OCI-LY3 (cell line): ENCODE measurements around the gene RGS21.

Experiments used
- EZH2phosphoT487 ChIP-seq: fragments of 200-600 bp; shearing (Covaris generic); IDR thresholded peaks from 2 replicates; pipeline ENCODE4 v1.6.1; 2018; ENCODE audit warnings: antibody characterized with exemption, mixed run types, low read depth
- TF ChIP-seq, protein P1 (sequence below): fragments of 200-600, 300-600 bp; sonication (generic); IDR thresholded peaks from 2 replicates; pipeline ENCODE4 v1.5.1; 2014; ENCODE audit warnings: antibody characterized with exemption, low read length, low read depth

DNA sequence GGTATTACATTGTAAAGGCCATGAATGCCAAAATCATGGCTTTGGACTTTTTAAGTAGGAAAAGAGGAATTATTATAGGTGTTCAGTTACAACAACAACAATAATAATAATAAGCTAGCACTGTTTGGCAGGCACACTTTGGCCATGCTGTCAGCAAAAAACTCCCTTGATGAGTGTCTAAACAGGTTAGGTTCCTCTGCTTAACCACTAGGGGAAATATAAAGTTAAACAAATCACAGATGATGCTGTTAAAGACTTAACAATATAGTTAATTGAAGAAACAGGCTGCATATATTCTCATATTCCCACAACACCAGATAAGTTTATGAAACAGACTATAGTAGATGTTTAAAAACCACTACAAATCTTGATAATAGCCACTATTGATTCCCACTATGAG is 46.4 kb downstream of the RGS21 start:
- TF ChIP-seq, protein P1, sequence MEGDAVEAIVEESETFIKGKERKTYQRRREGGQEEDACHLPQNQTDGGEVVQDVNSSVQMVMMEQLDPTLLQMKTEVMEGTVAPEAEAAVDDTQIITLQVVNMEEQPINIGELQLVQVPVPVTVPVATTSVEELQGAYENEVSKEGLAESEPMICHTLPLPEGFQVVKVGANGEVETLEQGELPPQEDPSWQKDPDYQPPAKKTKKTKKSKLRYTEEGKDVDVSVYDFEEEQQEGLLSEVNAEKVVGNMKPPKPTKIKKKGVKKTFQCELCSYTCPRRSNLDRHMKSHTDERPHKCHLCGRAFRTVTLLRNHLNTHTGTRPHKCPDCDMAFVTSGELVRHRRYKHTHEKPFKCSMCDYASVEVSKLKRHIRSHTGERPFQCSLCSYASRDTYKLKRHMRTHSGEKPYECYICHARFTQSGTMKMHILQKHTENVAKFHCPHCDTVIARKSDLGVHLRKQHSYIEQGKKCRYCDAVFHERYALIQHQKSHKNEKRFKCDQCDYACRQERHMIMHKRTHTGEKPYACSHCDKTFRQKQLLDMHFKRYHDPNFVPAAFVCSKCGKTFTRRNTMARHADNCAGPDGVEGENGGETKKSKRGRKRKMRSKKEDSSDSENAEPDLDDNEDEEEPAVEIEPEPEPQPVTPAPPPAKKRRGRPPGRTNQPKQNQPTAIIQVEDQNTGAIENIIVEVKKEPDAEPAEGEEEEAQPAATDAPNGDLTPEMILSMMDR = peak; percentile 11; the same call in 1 of the 2 replicates
- no peak for TF ChIP-seq EZH2phosphoT487
